SU-DHL-6 (cell line): ENCODE data around the gene SPOCK3.
A peak's percentile ranks its signal among the peaks of the same experiment; 100 is the strongest.

Source experiments
- H2AFZ ChIP-seq: fragments of 200-600 bp; sonication (generic); 2 replicates; pipeline ENCODE4 v1.6.1; 2014; ENCODE audit warnings: low read depth, mild to moderate bottlenecking, moderate library complexity, mixed read lengths, antibody characterized with exemption, low read length; ENCODE audit not compliant: severe bottlenecking
- H3F3A ChIP-seq: fragments of 200-600 bp; shearing (Covaris generic); 2 replicates; pipeline ENCODE4 v1.6.0; 2016; ENCODE audit warnings: antibody characterized with exemption, mild to moderate bottlenecking; ENCODE audit not compliant: insufficient read depth
- H3K27ac ChIP-seq: fragments of 200-600 bp; sonication (generic); 2 replicates; pipeline ENCODE4 v1.5.1; 2016; ENCODE audit warnings: low read depth, mild to moderate bottlenecking, low read length, moderate library complexity, mixed read lengths
- H3K27me3 ChIP-seq: fragments of 200-600 bp; sonication (generic), shearing (Covaris generic); 2 replicates; pipeline ENCODE4 v1.6.0; 2014; ENCODE audit warnings: mild to moderate bottlenecking, low read length
- H3K36me3 ChIP-seq: fragments of 200-600 bp; sonication (generic); 2 replicates; pipeline ENCODE4 v1.6.1; 2014; ENCODE audit warnings: mild to moderate bottlenecking, low read length, mixed read lengths
- H3K4me2 ChIP-seq: fragments of 300-600, 200-600 bp; shearing (Covaris generic), sonication (generic); 2 replicates; pipeline ENCODE4 v1.6.0; 2014; ENCODE audit warnings: low read length, low read depth, mild to moderate bottlenecking; ENCODE audit not compliant: poor library complexity, severe bottlenecking
- H3K4me3 ChIP-seq: fragments of 200-600 bp; sonication (generic); 2 replicates; pipeline ENCODE4 v1.5.1; 2014; ENCODE audit warnings: antibody characterized with exemption, low read length, mild to moderate bottlenecking, mixed read lengths; ENCODE audit not compliant: insufficient read depth, poor library complexity, severe bottlenecking
- H3K79me2 ChIP-seq: fragments of 200-600 bp; sonication (generic); 2 replicates; pipeline ENCODE4 v1.6.1; 2014; ENCODE audit warnings: mild to moderate bottlenecking, low read length, moderate library complexity; ENCODE audit not compliant: insufficient read depth
- H3K9ac ChIP-seq: fragments of 200-600 bp; sonication (generic); 2 replicates; pipeline ENCODE4 v1.7.0; 2014; ENCODE audit warnings: mild to moderate bottlenecking, low read length
- H3K9me2 ChIP-seq: fragments of 200-600 bp; sonication (generic); replicated peaks from 2 replicates; pipeline ENCODE4 v1.6.1; 2014; ENCODE audit warnings: low read length; ENCODE audit not compliant: insufficient read depth
- H3K9me3 ChIP-seq: fragments of 200-600 bp; sonication (generic); 2 replicates; pipeline ENCODE4 v1.6.1; 2014; ENCODE audit warnings: low read length, mixed read lengths; ENCODE audit not compliant: insufficient read depth
- H4K20me1 ChIP-seq: fragments of 200-600 bp; sonication (generic); 2 replicates; pipeline ENCODE4 v1.6.1; 2014; ENCODE audit warnings: low read depth, mild to moderate bottlenecking, antibody characterized with exemption, low read length, moderate library complexity, mixed read lengths
- CTCF ChIP-seq: fragments of 200-600 bp; sonication (generic); IDR thresholded peaks from one replicate; pipeline ENCODE4 v1.5.1; 2017; ENCODE audit warnings: antibody characterized with exemption, mild to moderate bottlenecking, low read length, moderate library complexity; ENCODE audit not compliant: insufficient read depth, poor library complexity, severe bottlenecking
- EZH2phosphoT487 ChIP-seq: fragments of 200-600 bp; sonication (generic), shearing (Covaris generic); conservative IDR thresholded peaks from 2 replicates; pipeline ENCODE4 v1.6.1; 2018; ENCODE audit warnings: mild to moderate bottlenecking, antibody characterized with exemption, low read length, moderate library complexity, mixed read lengths

The SPOCK3 gene

GRCh38 chr4:166798126-166798525 is 436.2 kb downstream of the SPOCK3 start:
- H3K27ac ChIP-seq = no peak overlapping the region
- H3K9me2 ChIP-seq = no peaks in the 10 kb centered on the region
- peak overlapping the region; percentile 1 for H2AFZ ChIP-seq
- no peaks in the 10 kb centered on the region for H3K36me3 ChIP-seq
- H3K4me3 ChIP-seq = no peak overlapping the region
- H3K4me2 ChIP-seq = no peak overlapping the region
- H3F3A ChIP-seq = no peaks in the 10 kb centered on the region
- TF ChIP-seq EZH2phosphoT487 (no peak), CTCF (no peak)
- no peaks in the 10 kb centered on the region for H3K27me3 ChIP-seq
- H4K20me1 ChIP-seq = no peaks in the 10 kb centered on the region
- H3K79me2 ChIP-seq = no peaks in the 10 kb centered on the region
- no peak overlapping the region for H3K9ac ChIP-seq
- no peaks in the 10 kb centered on the region for H3K9me3 ChIP-seq

- Histone ChIP-seq H3K27ac (no peak overlapping the region), H3K9me3 (no peaks in the 10 kb centered on the region), H4K20me1 (no peaks in the 10 kb centered on the region), H3F3A (no peaks in the 10 kb centered on the region; the same call in 1 of the 2 replicates), H3K79me2 (no peaks in the 10 kb centered on the region), H3K27me3 (no peaks in the 10 kb centered on the region), H3K36me3 (no peaks in the 10 kb centered on the region), H3K4me2 (no peak overlapping the region), H2AFZ (no peak overlapping the region), H3K9ac (no peak overlapping the region), H3K4me3 (no peak overlapping the region), H3K9me2 (no peaks in the 10 kb centered on the region)
- TF ChIP-seq CTCF (no peak), EZH2phosphoT487 (no peak)
Observed at GRCh38 chr4:166777760-166778159, 456.5 kb downstream of the SPOCK3 start.

- H4K20me1 ChIP-seq = no peaks in the 10 kb centered on the region
- H3F3A ChIP-seq = no peaks in the 10 kb centered on the region
- H3K9me3 ChIP-seq = peaks cover 19% of the 10 kb centered on the region; the same call in 1 of the 2 replicates
- H3K4me3 ChIP-seq = no peak overlapping the region
- H3K4me2 ChIP-seq = no peak overlapping the region
- no peaks in the 10 kb centered on the region for H3K79me2 ChIP-seq
- no peak overlapping the region for H3K27ac ChIP-seq
- H3K27me3 ChIP-seq = no peaks in the 10 kb centered on the region
- H3K9ac ChIP-seq = no peak overlapping the region
- no peak overlapping the region for H2AFZ ChIP-seq
- no peaks in the 10 kb centered on the region for H3K9me2 ChIP-seq
- TF ChIP-seq EZH2phosphoT487 (no peak), CTCF (no peak)
- H3K36me3 ChIP-seq = no peaks in the 10 kb centered on the region
Observed at GRCh38 chr4:166763018-166763417, 471.3 kb downstream of the SPOCK3 start.
